Measurements from ENCODE around the gene ULK4. TPM values are rescaled to one million over a fixed set of nuclear protein-coding genes. Genes with fewer than 3 reads are reported as not detected.

The ULK4 gene
- total and polyA plus RNA-seq, 9 of the 15 experiments (the other 6 are each of a cell fraction or from before 2014, with no cell fraction given): 3.0 to 5.9 (median 3.5) TPM

DNA sequence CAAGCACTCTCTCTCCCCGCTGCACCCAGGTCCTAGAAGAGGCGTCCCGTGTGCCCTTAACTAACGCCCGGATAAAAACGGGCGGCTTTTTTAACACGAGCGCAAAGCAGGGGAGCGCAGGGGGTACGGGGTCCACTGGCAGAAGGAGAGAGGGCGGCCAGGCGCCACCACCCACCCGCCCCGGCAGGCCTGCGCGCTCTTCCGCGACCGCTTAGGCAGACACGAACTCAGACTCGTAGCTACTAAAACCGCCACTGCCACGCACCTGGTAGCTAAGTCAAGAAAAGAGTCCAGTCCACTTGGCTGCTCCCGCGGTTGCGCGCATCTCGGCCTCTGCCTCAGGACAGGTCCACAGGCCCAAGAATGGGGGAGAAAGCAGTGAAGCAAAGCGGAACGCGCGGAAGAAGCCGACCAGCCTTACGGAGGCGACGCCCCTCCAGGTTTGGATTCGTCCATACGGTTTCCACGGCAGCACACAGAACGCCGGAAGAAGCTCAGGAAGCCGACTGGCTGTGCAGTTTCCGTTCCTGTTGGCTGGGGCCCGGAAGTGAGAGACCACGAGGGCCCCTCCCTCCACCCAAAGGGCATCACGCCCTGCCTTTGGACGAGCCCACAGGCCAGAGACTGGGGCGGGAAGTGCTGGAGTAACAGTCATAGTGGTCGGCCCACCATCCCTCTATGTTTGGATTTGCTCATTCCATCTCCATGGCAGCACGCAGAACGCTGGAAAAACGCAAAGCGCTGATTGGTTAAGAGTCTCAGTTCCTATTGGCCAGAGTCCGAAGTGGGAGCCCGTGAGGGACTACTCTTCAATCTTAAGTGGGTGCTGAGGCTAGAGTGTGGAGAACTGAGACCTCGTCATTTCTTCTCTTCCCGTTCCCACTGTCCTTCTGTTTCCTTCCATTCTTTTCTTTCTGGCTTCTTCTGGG lies at the start of gene ULK4 (continued):
- TF ChIP-seq, protein P1, sequence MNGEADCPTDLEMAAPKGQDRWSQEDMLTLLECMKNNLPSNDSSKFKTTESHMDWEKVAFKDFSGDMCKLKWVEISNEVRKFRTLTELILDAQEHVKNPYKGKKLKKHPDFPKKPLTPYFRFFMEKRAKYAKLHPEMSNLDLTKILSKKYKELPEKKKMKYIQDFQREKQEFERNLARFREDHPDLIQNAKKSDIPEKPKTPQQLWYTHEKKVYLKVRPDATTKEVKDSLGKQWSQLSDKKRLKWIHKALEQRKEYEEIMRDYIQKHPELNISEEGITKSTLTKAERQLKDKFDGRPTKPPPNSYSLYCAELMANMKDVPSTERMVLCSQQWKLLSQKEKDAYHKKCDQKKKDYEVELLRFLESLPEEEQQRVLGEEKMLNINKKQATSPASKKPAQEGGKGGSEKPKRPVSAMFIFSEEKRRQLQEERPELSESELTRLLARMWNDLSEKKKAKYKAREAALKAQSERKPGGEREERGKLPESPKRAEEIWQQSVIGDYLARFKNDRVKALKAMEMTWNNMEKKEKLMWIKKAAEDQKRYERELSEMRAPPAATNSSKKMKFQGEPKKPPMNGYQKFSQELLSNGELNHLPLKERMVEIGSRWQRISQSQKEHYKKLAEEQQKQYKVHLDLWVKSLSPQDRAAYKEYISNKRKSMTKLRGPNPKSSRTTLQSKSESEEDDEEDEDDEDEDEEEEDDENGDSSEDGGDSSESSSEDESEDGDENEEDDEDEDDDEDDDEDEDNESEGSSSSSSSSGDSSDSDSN (IDR thresholded peaks at IDR 0.05; ENCODE audit: borderline replicate concordance in 1 of 2, low read depth in 2 of 2, low read length in 2 of 2): peak; percentile 35 to 88; a peak in 1 of 4 replicates
- peak; percentile 88 for TF ChIP-seq BMI1 (IDR thresholded peaks at IDR 0.05; ENCODE audit: low read length)
- TF ChIP-seq DIDO1 (tag; IDR thresholded peaks at IDR 0.05; ENCODE audit: low read depth): no peak; the same call in 1 of the 2 replicates
- TF ChIP-seq ZNF778 (CRISPR knock-in tag; IDR thresholded peaks at IDR 0.05): no peak
- TF ChIP-seq ZNF232 (CRISPR knock-in tag; IDR thresholded peaks at IDR 0.05): no peak
- no peak for TF ChIP-seq ILF3 (IDR thresholded peaks at IDR 0.05; ENCODE audit: borderline replicate concordance)
- TF ChIP-seq ZNF644 (tag; IDR thresholded peaks at IDR 0.05; ENCODE audit: low read depth): no peak
- no peak for TF ChIP-seq KAT2B (IDR thresholded peaks at IDR 0.05; ENCODE audit: low read depth, low read length)
- no peak for TF ChIP-seq CHD1 (IDR thresholded peaks at IDR 0.05; ENCODE audit: low read length)
- TF ChIP-seq, protein P2, sequence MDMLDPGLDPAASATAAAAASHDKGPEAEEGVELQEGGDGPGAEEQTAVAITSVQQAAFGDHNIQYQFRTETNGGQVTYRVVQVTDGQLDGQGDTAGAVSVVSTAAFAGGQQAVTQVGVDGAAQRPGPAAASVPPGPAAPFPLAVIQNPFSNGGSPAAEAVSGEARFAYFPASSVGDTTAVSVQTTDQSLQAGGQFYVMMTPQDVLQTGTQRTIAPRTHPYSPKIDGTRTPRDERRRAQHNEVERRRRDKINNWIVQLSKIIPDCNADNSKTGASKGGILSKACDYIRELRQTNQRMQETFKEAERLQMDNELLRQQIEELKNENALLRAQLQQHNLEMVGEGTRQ (CRISPR knock-in tag; IDR thresholded peaks at IDR 0.05): peak; percentile 59
- TF ChIP-seq POLR2G (IDR thresholded peaks at IDR 0.05; ENCODE audit: low read depth, low read length): peak; percentile 62
- TF ChIP-seq RAD51 (IDR thresholded peaks at IDR 0.05; ENCODE audit: borderline replicate concordance, low read depth): no peak; the same call in 1 of the 2 replicates
- no peak for TF ChIP-seq IRF2 (CRISPR knock-in tag; IDR thresholded peaks at IDR 0.05)
- TF ChIP-seq SMAD3 (CRISPR knock-in tag; conservative IDR thresholded peaks at IDR 0.05): peak; percentile 52; the same call in 1 of the 2 replicates
- TF ChIP-seq ZC3H8 (IDR thresholded peaks at IDR 0.05): no peak
- peak; percentile 45 for TF ChIP-seq TBP (optimal IDR thresholded peaks at IDR 0.05; ENCODE audit: low read depth, low read length)
- no peak for TF ChIP-seq SRSF9 (IDR thresholded peaks at IDR 0.05; ENCODE audit: borderline replicate concordance, low read depth, low read length)
- TF ChIP-seq XRCC4 (IDR thresholded peaks at IDR 0.05; ENCODE audit: extremely low read depth, insufficient read depth, insufficient read length): no peak
- no peak for TF ChIP-seq SIN3B (IDR thresholded peaks at IDR 0.05; ENCODE audit: low read depth)
- TF ChIP-seq SAFB (IDR thresholded peaks at IDR 0.05; ENCODE audit: borderline replicate concordance, low read depth, low read length): no peak
- no peak for TF ChIP-seq FOSL1 (tag; conservative IDR thresholded peaks at IDR 0.05)
- TF ChIP-seq ZNF282 (CRISPR knock-in tag; IDR thresholded peaks at IDR 0.05): no peak
- no peak for TF ChIP-seq ERF (CRISPR knock-in tag; IDR thresholded peaks at IDR 0.05)
- no peak for TF ChIP-seq ARID2 (IDR thresholded peaks at IDR 0.05)
- no peak for TF ChIP-seq U2AF2 (optimal IDR thresholded peaks at IDR 0.05; ENCODE audit: low read depth, low read length)
- TF ChIP-seq CBFA2T3 (IDR thresholded peaks at IDR 0.05): no peak
- no peak for TF ChIP-seq BACH1 (tag; IDR thresholded peaks at IDR 0.05)
- no peak for TF ChIP-seq MEIS2 (IDR thresholded peaks at IDR 0.05; ENCODE audit: partially characterized antibody)
- no peak for TF ChIP-seq ZNF12 (CRISPR knock-in tag; IDR thresholded peaks at IDR 0.05)

All from K562 (cell line).